ENCODE measurements around the gene PLOD2.

Gene PLOD2

GRCh38 chr3:146160964-146161662 is at the start of gene PLOD2:
Gene PLOD2 (minus strand): TSS chr3:146161184. CDS start chr3:146160989, 195 bp downstream.
- DNase-seq, result no peak

- DNase-seq, result no peak
Measured at GRCh38 chr3:146209371-146209770, 48.4 kb upstream of the PLOD2 start.

- no peak for DNase-seq
Measured at GRCh38 chr3:146203776-146204175, 42.8 kb upstream of the PLOD2 start.

- DNase-seq, result no peak
Measured at GRCh38 chr3:146200461-146201220, 39.7 kb upstream of the PLOD2 start.

GRCh38 chr3:146199762-146200161 is 38.8 kb upstream of the PLOD2 start:
- no peak for DNase-seq

- DNase-seq, result no peak
Measured at GRCh38 chr3:146196789-146197188, 35.8 kb upstream of the PLOD2 start.

GRCh38 chr3:146195605-146196004 is 34.6 kb upstream of the PLOD2 start:
- no peak for DNase-seq

GRCh38 chr3:146195030-146195429 is 34.0 kb upstream of the PLOD2 start:
- no peak for DNase-seq

GRCh38 chr3:146191051-146191450 is 30.1 kb upstream of the PLOD2 start:
- no peak for DNase-seq

GRCh38 chr3:146189519-146190173 is 28.7 kb upstream of the PLOD2 start:
- no peak for DNase-seq

- DNase-seq, result no peak
Measured at GRCh38 chr3:146187334-146187950, 26.5 kb upstream of the PLOD2 start.

GRCh38 chr3:146184241-146185015 is 23.4 kb upstream of the PLOD2 start:
- DNase-seq, result no peak

- no peak for DNase-seq
Measured at GRCh38 chr3:146181216-146181615, 20.2 kb upstream of the PLOD2 start.

GRCh38 chr3:146180376-146180775 is 19.4 kb upstream of the PLOD2 start:
- DNase-seq, result no peak

- no peak for DNase-seq
Measured at GRCh38 chr3:146178006-146178689, 17.2 kb upstream of the PLOD2 start.

GRCh38 chr3:146177519-146177918 is 16.5 kb upstream of the PLOD2 start:
- no peak for DNase-seq

- DNase-seq, result no peak
Measured at GRCh38 chr3:146177072-146177471, 16.1 kb upstream of the PLOD2 start.

- no peak for DNase-seq
Measured at GRCh38 chr3:146172586-146172985, 11.6 kb upstream of the PLOD2 start.

- DNase-seq, result no peak
Measured at GRCh38 chr3:146170591-146170990, 9.6 kb upstream of the PLOD2 start.

- DNase-seq, result no peak
Measured at GRCh38 chr3:146169891-146170290, 8.9 kb upstream of the PLOD2 start.

- no peak for DNase-seq
Measured at GRCh38 chr3:146166826-146167225, 5.8 kb upstream of the PLOD2 start.

- no peak for DNase-seq
Measured at GRCh38 chr3:146166415-146166821, 5.4 kb upstream of the PLOD2 start.

Measured in GF-D8 (cell line).